Caki2 (cell line): ENCODE data around the gene NRXN3. TPM values are rescaled to one million over a fixed set of nuclear protein-coding genes. Genes with fewer than 3 reads are reported as not detected.

Experiments used
- DNase-seq: peaks from one replicate; pipeline ENCODE4 v3.0.0-alpha.2; 2015; ENCODE audit warnings: low read depth
- in situ Hi-C: cut with HindIII; loops from 2 replicates; pipeline ENCODE4 v1.10.0; 2016; ENCODE audit warnings: low sequenced_read_pairs, low pct_unique_long_range_greater_than_20kb, mixed read lengths
- total RNA-seq: library from RNA; depleted of rRNA; stranded (reverse); fragments of >200 nt; shearing (Covaris generic); gene quantifications from 2 replicates; pipeline ENCODE4 v1.2.3, GENCODE V29; 2014; ENCODE audit warnings: low replicate concordance

Gene NRXN3
- total RNA-seq, 1 experiment from 2014 or later: not detected

DNA sequence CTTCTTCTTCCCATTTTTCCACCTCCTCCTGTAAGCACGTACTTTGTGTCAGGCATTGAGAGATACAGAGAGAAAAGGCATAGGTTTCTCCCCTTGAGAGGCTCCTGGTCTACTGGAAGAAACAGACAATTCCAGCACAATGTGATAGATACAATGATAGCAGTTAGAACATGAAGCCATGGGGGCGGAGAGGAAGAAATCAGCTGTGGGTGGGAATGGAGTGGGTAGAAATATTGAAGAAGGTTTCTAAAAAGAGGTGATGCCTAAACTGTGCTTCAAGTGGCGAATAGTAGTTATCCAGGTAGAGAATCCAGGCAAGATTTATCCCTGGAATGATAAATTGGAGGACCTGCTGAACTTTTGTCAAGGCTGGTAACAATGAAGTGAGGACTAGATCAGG lies 528.8 kb downstream of the NRXN3 start:
- in situ Hi-C loops: no loop called here
- no peak for DNase-seq

DNA sequence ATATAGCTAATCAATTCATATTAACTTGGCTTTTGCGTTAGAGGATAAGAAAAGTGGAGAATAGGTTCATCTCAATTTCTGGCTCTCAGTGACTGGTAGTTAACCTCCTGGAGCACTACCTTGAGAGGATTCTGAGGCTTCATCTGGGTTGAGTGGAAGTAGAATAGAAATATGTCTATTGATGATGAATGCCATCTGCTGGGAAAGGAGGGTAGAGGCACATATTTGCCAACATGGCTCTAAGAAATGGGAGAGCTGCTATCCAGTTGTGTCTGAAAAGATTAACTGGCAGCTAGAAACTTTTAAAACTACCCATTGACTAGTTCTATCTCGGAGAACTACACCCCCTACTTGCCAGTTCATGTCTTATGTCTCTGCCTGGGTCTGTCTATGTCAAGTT lies 530.1 kb downstream of the NRXN3 start:
- no peak for DNase-seq

DNA sequence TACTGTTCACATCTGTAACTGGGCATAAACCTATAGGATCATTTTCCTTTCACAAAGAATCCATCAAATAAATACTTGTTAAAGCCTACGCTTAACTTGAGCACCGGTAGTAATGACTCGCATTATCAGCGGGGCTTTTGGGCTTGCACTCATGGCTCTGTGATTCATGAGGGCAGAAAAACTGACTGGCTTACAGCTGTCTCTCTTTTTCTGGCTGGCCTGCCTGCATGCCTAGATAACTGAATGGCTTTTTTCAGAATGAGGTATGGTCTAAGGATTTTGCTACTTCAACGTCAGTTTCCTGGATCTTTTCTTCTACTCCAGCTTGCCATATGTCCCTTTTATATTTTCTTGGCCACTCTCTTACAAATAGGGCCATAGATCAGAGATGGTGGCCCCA lies 531.1 kb downstream of the NRXN3 start:
- in situ Hi-C loops: no loop called here
- no peak for DNase-seq

More for the DNA sequence above, 530.1 kb downstream of the NRXN3 start:
- in situ Hi-C loops: no loop called here

DNA sequence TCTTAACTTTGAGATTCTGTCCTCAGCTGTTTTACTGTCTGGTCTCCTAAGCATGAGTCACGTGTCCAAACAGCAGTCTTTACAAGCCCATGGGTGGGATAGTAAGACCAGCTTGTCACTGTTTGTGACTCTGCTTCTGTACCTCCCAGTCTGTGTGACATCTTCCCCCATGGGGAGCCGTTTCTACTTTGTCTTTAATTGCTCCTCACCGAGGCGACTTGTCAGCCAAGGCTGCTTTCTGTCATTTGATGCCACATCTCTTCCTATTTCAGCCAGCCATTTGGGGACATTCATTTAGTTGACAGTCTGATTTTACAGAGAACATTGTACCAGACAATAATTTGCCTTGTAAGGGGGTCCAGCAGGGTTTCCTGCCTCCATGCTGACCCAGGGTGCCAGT lies 534.8 kb downstream of the NRXN3 start:
- DNase-seq: no peak
- in situ Hi-C loops: no loop called here

DNA sequence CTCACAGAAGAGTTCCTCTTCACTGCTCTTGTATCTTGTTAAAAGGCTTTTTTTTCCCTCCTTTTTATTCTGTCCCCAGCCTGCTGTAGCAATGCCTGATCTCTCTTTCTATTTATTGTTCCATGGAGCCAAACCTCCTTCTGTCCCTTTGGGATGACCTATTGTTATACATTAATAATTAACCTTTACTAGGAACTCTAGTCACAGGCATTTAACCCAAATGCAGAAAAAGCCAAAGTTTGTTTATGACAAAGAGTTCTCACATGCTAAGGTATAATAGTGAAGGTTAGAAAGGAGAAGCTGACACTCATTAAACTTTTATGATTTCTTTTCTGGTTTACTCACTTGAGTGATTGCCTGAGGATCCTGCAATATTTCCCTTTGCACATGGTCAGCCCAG lies 535.8 kb downstream of the NRXN3 start:
- in situ Hi-C loops: no loop called here
- peak; percentile 19 for DNase-seq

DNA sequence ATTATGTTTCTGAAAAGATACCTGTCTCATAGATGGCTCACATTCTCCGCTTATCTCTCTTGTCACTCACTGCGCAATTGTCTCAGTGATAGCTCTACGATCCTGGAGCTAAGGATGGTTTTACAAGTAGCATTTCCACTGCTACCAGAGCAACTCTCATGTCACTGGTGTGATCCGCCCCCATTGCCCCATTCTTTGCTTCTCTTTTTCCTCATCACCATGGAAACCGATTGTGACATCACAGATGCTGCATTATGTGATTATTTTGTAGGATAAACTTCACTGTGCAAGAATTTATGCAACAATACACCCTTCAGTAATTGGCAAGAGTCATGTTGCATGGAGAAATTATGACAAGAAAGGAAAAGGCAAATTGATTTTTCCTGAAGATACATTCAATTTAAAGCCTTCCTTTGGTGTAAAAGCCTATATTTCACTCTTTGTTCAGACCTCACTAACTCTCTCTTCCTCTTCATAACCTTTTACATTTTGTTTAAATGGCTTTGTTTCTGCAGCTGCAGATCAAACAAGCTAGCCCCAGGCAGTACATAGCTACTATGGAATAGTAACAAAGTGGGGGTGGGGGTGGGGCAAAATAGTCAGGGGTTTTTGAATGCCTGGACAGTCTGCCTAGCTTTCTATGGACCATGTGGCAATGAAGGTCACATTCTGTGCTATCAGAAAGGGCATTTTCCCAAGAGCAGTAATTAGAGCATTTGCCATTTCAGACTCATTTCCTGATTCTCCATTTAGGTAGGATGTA lies 539.8 kb downstream of the NRXN3 start:
- in situ Hi-C loops: no loop called here

DNA sequence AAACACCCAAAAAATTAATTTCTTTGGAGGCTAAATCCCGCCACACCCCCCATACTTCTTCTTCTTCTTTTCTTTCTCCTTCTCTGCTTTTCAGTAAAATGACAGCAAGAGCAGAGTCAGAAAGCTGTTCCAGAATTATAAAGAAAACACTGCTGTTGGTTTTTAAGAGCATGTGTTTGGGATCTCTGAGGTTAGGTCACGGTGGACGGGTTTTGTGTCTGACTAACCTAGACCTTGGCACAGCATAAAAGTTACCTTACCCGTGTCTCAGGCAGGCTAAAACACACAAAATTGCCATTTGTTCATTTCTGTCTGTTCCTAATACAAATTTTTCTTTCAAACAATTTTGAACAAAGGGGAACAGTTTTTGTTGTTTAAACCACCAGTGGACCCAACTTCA lies 540.8 kb downstream of the NRXN3 start:
- DNase-seq: no peak

More for the DNA sequence above, 539.8 kb downstream of the NRXN3 start:
- no peak for DNase-seq

DNA sequence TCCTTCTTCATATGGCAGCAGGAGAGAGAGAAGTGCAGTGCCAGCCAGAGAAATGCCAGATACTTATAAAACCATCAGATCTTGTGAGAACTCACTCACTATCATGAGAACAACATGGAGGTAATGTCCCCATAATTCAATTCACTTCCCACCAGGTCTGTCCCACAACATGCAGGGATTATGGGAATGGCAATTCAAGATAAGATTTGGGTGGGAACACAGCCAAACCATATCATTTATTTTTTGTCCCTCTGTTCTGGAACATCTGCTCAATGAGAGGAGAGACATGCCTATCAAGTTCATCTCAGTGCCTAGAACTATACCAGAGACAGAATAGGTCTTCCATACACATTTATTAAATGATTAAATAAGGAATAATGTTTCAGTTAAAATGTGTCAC lies 543.5 kb downstream of the NRXN3 start:
- in situ Hi-C loops: no loop called here
- no peak for DNase-seq

More for the DNA sequence above, 540.8 kb downstream of the NRXN3 start:
- in situ Hi-C loops: no loop called here

DNA sequence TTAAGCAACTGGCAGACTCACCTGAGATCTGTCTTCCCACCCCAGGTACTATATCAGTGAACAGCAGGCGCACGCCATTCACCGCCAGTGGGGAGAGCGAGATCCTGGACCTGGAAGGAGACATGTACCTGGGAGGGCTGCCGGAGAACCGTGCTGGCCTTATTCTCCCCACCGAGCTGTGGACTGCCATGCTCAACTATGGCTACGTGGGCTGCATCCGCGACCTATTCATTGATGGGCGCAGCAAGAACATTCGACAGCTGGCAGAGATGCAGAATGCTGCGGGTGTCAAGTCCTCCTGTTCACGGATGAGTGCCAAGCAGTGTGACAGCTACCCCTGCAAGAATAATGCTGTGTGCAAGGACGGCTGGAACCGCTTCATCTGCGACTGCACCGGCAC lies 544.5 kb downstream of the NRXN3 start:
- in situ Hi-C loops: no loop called here
- DNase-seq: no peak

DNA sequence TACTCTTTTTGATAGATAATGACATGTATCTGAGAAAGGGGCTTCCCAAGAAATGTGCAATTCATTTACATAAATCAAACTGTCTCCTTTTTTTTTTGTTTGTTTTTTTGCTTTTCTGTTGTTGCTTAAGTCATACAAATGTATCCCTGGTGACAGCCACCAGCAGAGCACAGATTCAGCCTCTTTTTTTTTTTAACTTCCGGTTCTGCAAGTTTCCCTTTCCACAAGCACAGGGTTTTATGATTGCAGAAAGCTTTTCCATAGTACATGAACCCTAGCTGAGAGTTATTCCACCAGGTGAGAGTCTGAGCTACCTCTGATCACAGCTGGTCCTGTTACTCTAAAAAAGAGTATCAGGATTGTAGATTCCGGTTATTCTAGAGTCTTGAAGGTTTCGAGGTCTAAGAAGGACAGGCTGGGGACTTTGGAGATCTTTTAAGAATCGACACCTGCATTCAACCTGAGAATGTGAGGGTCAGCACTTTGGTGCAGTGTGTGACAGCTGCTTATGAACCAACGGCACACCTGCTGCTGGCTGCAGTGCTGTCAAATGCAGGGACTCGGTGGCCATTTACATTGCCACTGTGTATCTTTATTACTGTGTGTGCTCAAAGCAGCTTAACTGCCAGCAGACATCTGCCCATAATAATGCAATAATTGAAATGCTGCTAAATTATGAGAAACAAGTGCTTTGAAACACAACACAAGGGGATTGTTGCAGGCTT lies 551.7 kb downstream of the NRXN3 start:
- DNase-seq: no peak
- in situ Hi-C loops: no loop called here

DNA sequence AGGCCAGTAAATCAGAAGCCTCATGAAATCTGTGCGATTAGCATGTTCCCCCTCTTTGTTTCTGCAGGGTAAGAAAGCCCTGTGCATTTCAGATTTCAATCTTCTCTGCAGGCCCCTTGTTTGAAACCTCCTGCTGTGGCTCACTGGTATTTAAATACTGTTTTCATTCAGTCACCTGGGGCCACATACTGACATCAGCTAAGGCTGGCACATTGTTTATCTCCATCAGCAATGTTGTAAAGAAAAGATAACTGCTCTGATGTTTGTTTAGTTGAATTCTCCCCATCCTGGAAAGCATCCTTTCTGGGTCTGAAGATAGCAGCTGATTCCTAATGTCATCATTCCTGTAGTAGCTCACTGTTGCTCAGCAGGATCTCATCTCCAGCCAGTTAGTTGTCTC lies 554.9 kb downstream of the NRXN3 start:
- no peak for DNase-seq
- in situ Hi-C loops: no loop called here

DNA sequence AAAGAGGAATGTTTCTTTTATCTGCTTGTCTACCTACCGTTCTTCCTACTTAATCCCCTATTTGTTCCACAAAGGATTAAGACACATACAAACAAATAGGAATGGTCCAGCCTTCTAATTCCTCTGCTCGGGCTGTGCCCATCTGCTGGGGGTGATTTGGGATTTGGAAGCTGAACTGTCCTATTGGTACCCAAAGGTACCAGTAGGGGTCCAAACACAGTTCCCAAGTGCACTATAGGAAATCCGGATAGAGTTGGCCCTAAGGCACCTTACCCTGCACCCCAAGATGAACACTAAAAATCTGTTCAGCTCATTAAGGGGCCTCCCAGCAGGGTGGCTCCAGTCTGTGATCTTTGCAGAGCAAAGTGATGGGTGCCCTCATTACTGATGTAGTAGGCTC lies 566.9 kb downstream of the NRXN3 start:
- no peak for DNase-seq
- in situ Hi-C loops: no loop called here

DNA sequence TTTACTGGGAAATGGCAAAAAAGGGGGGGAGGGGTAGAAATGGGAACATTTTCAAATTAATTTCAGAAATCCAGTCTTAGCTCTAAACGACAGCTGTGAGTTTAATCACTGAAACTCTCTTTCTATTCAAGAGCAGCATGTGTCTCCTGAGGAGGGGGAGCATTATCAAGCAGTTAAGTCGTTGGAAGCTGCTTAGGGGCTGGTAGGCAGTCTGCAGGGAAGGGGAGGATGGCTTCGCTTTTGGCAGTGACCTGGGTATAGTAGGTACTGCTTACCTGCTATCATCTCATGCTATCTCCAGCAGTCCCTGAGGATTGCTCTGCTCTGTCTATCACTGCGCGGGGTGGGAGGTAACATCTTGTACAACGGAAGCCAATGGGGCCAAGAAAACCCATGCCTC lies 567.4 kb downstream of the NRXN3 start:
- in situ Hi-C loops: no loop called here

DNA sequence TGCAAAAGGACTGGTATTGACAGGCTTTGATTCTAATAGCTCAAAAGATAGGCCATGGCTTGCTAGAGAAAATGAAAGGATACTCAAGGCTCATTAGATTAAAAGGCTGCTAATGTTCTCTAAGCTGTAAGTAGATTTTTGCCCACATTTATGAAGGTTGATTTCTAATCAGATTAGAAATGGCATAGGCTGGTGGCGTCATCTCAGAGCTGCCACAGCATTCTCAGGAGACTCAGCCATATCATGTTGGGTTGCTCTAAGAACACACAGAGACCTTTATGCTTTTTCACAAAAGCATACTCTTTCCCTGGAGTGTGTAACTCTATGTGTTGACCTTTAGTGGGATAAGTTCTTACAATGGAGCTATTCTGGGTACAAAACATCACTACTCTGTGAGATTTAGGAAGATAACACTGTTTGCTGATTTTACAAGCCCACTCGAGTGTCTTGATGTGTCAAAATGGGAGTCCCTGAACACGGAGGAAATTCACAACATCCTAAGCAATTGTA lies 576.0 kb downstream of the NRXN3 start:
- no peak for DNase-seq
- in situ Hi-C loops: no loop called here

More for the DNA sequence above, 567.4 kb downstream of the NRXN3 start:
- no peak for DNase-seq

DNA sequence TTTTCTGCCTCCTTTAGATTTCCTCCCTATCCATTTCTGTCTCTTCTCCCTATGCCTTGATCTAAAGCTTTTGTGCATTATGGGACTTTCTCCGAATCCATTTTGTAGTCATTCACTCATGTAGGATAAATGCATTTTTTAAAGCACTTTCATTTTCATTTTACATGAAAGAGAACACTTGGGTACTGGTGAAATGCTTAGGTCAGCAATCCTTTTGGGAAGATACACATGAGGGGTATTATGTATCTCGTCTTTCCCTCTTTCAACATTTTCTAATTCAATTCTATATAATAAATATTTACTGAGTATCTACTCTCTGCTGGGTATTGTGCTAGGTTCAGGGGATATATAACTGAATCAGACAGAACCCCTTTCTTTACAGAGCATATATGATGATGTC lies 577.6 kb downstream of the NRXN3 start:
- in situ Hi-C loops: no loop called here
- DNase-seq: no peak

DNA sequence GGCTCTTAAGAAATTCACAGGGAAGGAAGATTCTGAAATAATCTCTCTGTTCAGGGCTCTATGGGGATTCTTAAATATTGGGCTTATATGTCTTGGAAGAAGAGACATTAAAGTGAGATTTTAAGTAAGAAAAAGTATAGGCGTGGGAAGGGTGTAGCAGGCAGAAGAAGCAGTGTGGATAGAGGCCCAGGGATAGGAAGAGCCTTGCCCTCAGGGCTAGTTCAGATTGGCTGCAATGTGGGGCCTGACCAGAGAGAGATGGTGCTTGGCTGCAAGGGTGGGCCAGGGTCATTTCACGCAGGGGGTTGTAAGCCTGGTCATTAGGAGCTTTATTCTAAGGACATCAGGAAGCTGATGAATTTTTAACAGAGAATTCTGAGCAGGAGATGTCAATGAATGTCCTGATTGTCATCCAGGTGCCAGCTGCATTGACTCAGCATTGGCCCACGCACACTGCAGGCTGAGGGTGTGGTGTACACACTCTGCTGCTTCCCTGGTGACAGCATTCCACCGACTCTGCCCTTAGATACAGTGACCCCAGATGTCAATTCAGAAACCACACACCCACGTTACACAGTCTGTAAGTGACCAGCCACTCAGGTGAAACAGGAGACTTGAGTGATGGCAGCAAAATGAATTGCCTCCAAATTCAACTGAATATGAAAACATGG lies 582.5 kb downstream of the NRXN3 start:
- peak; percentile 61 for DNase-seq
- in situ Hi-C loops: no loop called here

DNA sequence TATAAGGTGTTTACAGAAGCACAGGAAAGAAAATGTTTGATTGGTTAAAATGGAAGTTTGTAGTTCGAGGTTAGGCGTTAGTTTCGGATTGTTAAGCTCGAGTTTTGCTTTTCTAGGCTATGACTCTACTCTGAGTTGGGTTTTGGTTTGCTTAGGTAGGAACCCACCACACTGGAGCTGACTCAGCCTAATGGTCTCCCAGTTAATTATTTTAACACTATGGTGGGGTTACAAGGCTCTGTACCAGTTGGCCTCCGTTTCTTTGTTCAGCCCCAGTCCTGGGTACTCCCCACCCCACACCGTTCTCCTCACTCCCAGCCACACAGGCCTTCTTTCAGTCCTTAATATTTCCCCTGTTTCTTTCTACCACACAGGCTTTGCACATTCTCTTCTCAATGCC lies 583.9 kb downstream of the NRXN3 start:
- DNase-seq: no peak
- in situ Hi-C loops: no loop called here

DNA sequence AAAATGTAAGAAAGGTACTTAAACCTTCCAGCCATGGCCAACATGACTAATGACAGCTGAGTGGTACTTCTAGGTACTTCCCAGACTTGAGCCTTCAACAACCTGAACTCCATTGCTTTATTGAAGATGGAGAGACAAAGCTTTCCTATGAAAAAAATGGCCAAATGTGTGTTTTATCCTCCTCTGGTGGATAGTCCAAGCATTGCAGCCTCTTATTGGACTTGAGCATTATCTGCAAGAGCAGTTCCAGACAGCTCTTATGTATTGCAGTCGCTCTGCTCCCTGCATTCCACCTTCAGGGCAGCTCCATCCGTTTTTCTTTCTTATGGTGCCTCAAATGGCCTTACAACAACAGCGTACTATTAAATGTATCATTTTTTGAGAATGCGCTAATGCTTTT lies 588.2 kb downstream of the NRXN3 start:
- peak; percentile 22 for DNase-seq
- in situ Hi-C loops: no loop called here

DNA sequence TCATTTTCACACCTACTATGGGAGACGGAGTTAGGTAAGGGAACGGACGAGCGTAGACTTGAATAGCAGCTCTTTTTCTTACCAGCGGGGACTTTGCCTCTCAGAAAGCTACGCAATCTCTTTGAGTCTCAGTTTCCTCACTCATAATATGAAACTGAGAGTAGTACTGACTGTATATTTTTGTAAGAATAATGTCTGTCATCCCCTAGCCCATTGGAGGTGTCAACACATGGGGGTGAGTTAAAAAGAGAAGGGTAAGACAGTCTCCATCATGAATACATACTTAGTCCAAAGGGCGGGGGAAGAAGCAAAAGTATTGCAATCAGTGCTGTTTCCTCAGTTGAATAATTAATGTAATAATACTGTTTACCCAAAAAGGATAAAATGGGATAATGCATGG lies 592.2 kb downstream of the NRXN3 start:
- no peak for DNase-seq
- in situ Hi-C loops: no loop called here
